Keratinocyte (primary cell): ENCODE measurements around the gene NCL.

Source experiments
- EZH2 ChIP-seq: IDR thresholded peaks from one replicate; pipeline ENCODE4 v1.6.1; 2012; ENCODE audit warnings: inconsistent platforms, mild to moderate bottlenecking, low read length, moderate library complexity
- TF ChIP-seq, protein P1 (sequence below), 3 experiments: IDR thresholded peaks in 1 of 3; conservative IDR thresholded peaks in 1 of 3; optimal IDR thresholded peaks in 1 of 3; 2 replicates in 2 of 3; 3 replicates in 1 of 3; pipeline versions ENCODE3 to v1.5.1; 2011; ENCODE audit warnings: low read length in 3 of 3, mild to moderate bottlenecking in 3 of 3, moderate library complexity in 2 of 3, control low read depth in 1 of 3, inconsistent platforms in 1 of 3; ENCODE audit not compliant: insufficient read depth in 2 of 3; ENCODE audit errors: extremely low read depth in 1 of 3

DNA sequence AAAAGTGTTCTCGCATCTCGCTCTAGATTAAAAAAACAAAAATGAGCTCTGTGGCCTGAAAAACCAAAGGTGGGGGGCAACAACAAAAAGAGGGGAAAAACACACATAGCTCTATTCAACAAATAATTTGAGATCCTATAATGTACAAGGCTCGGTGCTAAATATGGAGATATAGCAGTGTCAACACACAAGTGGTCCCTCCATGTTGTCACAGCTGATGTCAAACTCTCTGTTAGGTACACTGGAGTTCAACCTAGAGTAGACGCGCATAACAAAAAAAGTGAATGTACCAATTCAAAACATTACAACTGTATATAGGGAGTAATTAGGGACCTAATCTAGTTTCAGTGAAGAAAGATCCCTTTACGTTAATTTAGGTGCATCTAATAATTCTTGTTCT, 5.9 kb downstream of the NCL start:
- TF ChIP-seq, protein P1, sequence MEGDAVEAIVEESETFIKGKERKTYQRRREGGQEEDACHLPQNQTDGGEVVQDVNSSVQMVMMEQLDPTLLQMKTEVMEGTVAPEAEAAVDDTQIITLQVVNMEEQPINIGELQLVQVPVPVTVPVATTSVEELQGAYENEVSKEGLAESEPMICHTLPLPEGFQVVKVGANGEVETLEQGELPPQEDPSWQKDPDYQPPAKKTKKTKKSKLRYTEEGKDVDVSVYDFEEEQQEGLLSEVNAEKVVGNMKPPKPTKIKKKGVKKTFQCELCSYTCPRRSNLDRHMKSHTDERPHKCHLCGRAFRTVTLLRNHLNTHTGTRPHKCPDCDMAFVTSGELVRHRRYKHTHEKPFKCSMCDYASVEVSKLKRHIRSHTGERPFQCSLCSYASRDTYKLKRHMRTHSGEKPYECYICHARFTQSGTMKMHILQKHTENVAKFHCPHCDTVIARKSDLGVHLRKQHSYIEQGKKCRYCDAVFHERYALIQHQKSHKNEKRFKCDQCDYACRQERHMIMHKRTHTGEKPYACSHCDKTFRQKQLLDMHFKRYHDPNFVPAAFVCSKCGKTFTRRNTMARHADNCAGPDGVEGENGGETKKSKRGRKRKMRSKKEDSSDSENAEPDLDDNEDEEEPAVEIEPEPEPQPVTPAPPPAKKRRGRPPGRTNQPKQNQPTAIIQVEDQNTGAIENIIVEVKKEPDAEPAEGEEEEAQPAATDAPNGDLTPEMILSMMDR (optimal IDR thresholded peaks at IDR 0.05 in 1 of 3, IDR thresholded peaks at IDR 0.05 in 1 of 3, conservative IDR thresholded peaks at IDR 0.05 in 1 of 3; ENCODE audit: extremely low read depth in 1 of 3, insufficient read depth in 2 of 3, low read length in 3 of 3) = no peak
- TF ChIP-seq EZH2 = no peak
